Natural killer cell treated with Interleukin-12 subunit alpha and Interleukin-12 subunit beta and Interleukin-15 and Interleukin-18, amount 100 ng/mL, for 72 hours (primary cell): ENCODE data around the gene RETREG3. TPM values are rescaled to one million over a fixed set of nuclear protein-coding genes. Genes with fewer than 3 reads are reported as not detected.

ENCODE experiments used
- ATAC-seq, 2 donors: fragments of 150-1000 bp; cut with Tn5 transposase in 1 of 2; sonication (Bioruptor Pico), chemical (Tn5 transposase) in 1 of 2; 2 replicates each; pipeline ENCODE4 v1.10.0; 2021
- DNase-seq: peaks from one replicate; pipeline ENCODE4 v3.0.0; 2022; ENCODE audit warnings: low spot score
- H3K27ac Mint-ChIP-seq, 2 donors: 1 replicate in 1 of 2; 2 replicates in 1 of 2; pipeline ENCODE4 v1.8.0; 2022; ENCODE audit warnings: mixed read lengths in 2 of 2, mild to moderate bottlenecking in 1 of 2, moderate library complexity in 1 of 2
- H3K27me3 Mint-ChIP-seq, 2 donors: 1 replicate in 1 of 2; 2 replicates in 1 of 2; pipeline ENCODE4 v1.8.0; 2022; ENCODE audit warnings: mixed read lengths in 2 of 2
- H3K36me3 Mint-ChIP-seq: one replicate; pipeline ENCODE4 v1.8.0; 2022; ENCODE audit warnings: mixed read lengths
- H3K4me1 Mint-ChIP-seq, 2 donors: 1 replicate in 1 of 2; 2 replicates in 1 of 2; pipeline ENCODE4 v1.8.0; 2022; ENCODE audit warnings: low read depth in 2 of 2, mixed read lengths in 2 of 2, mild to moderate bottlenecking in 1 of 2
- H3K4me3 Mint-ChIP-seq: one replicate; pipeline ENCODE4 v1.8.0; 2022; ENCODE audit warnings: mixed read lengths
- H3K9me3 Mint-ChIP-seq: 2 replicates; pipeline ENCODE4 v1.8.0; 2022; ENCODE audit warnings: mixed read lengths
- total RNA-seq, 2 donors: library from RNA; stranded (reverse); gene quantifications; one replicate each; pipeline ENCODE4 v1.2.3, GENCODE V29; 2022

RETREG3 gene
- total RNA-seq, 2 donors from 2014 or later = 52.9 to 67.3 TPM

DNA sequence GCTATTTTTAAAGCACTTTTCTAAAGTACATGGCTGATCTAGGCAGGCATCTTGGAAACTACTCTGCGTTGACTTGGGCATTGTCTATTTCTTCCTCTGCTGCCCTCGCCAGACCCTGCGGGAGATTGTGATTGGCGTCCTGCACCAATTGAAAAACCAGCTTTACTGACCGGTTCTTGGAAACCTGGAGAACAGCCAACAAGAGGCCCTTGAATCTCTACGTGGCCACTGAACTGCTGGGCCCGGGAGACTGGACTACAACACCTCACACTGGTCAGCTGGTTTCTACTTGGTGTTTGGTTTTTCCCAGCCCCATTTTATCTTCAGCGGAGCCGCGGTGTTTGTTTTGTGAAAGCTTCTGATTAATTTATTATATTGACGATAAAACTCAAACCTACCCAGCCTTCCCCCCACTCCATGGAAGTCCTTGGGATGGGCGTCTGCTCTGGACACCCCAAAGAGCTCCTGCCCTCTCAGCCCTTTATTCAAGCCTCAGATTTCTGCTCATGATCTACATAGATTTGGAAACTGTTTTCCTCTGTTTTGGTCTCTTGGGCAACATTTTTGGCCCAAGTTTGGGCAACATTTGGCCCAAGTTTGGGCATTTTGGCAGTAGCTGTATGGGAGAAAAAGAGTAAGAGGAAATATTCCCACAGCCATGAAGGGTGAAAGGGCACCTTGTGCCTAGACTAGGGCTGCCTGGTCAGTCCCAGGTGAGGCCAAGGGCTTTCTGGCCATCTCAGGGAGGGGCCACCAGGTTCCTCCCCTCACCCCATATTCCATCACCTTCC, 37.5 kb downstream of the RETREG3 start:
- no peak for ATAC-seq
- no peaks in the 10 kb centered on the region for H3K27me3 Mint-ChIP-seq
- peaks cover 33% of the 10 kb centered on the region in 2 donors for H3K4me1 Mint-ChIP-seq
- H3K27ac Mint-ChIP-seq = peak overlapping the region in 1 of 2 donors; percentile 47
- H3K9me3 Mint-ChIP-seq = no peaks in the 10 kb centered on the region
- no peak for DNase-seq
- peaks cover 23% of the 10 kb centered on the region for H3K36me3 Mint-ChIP-seq
- H3K4me3 Mint-ChIP-seq = no peak overlapping the region

DNA sequence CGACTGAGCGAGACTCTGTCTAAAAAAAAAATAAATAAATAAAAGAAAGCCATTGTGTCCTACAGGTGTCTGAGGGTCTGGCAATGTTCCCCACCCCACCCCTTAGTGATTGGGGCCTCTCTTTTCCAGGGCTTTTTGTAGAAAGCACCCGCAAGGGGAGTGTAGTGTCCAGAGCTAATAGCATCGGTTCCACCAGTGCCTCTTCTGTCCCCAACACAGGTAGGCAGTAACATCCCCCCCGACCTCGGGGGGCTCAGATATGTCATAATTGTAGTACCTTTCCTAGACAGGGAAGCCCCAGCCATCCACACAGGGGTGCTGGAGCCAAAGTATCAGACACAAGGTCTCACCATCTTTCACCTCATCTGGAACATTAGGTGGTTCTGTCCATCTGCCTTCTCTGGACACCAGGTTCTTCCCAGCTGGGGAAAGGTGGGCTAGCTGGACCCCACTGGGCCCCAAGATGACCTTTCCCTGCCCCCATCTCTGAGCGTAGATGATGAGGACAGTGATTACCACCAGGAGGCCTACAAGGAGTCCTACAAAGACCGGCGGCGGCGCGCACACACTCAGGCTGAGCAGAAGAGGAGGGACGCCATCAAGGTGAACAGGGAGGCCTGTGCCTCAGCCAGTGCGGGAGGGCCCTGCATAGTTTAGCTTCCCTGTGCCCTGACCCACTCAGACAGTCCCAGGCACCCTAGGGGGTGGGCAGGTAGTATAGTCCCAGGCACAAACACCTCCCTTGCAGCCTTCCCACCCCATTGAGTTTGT, 40.6 kb downstream of the RETREG3 start:
- peaks cover 9% of the 10 kb centered on the region for H3K36me3 Mint-ChIP-seq
- peaks cover 27 to 32% of the 10 kb centered on the region in 2 donors for H3K4me1 Mint-ChIP-seq
- H3K4me3 Mint-ChIP-seq = peak overlapping the region; percentile 96
- DNase-seq = no peak
- H3K9me3 Mint-ChIP-seq = no peaks in the 10 kb centered on the region
- ATAC-seq = no peak
- H3K27me3 Mint-ChIP-seq = no peaks in the 10 kb centered on the region
- H3K27ac Mint-ChIP-seq = peak overlapping the region; percentile 87 to 97

DNA sequence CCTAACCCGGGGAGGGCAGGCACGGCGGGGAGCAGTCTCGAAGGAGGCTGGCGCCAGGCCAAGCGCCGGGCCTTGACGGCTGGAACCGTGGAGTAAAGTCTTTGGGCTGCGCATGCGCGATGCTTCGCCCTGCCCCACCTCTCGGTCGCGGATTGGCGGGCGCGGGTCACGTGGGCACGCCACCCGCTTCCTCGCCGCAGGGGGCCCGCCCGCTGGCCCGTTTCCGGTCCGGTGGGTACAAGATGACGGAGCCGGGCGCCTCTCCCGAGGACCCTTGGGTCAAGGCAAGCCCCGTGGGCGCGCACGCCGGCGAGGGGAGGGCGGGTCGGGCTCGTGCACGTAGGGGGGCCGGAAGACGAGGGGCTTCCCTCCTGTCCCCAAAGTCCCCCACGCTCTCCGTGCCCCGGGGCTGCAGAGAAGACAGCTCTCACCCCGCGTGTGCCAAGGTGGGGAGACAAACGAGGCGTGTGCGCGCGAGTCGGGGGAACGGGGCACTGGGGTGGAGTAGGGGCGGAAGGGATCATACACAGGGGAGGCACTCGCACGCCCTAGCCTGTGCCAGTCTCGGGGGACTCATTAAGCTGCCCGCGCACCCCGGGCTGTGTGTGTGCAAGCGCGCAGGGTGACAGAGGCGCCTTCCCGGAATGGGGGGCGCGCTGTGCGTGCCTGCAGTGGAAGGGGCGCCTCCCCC, 42.1 kb downstream of the RETREG3 start, which contains the start of gene MLX:
TSS of gene MLX (plus strand) at position 218 of the 691 bp plus-strand sequence. CDS start at position 243, 25 bp downstream.
- ATAC-seq = peak; percentile 88 to 91
- Mint-ChIP-seq H3K4me3 (peak within 1 kb of the TSS; percentile 96), H3K27ac (peak within 1 kb of the TSS; percentile 87 to 97), H3K27me3 (no peaks in the 10 kb centered on the region), H3K9me3 (no peaks in the 10 kb centered on the region), H3K4me1 (peaks cover 30% of the 10 kb centered on the region in 2 donors), H3K36me3 (no peaks in the 10 kb centered on the region)
- peak; percentile 97 for DNase-seq

DNA sequence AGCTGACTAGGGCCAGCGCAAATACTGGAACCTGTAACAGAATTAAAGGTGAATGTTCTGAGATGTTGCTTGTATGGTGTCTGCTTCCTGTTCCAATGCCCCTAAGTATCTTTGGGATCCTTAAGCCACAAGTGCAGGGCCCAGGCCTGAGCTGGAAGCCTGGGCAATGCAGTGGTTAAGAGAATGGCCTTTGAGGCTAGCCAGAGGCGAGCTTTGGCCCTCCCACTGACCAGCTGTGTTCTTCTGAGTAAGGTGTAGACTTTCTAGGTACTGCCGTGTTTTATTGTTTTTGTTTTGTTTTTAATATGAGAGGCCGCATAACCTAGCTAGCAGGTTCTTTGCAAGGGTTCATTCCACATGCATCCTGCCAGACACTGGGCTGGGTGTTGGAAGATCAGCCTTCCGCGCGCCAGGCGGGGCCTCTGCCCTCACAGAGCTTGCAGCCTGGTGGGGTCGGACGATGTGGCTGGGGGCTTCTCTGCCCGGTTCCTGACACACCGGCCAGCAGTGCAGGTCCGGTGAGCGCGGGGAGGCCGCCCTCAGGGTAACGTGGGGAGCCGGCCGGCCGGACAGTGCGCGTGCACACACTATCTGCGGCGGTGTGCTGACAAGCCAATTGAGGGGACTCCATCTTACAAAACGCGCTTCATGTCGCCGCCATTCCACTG, 42.8 kb downstream of the RETREG3 start:
- Mint-ChIP-seq H3K4me3 (peak overlapping the region; percentile 96), H3K27ac (peak overlapping the region; percentile 87 to 97), H3K9me3 (no peaks in the 10 kb centered on the region), H3K36me3 (no peaks in the 10 kb centered on the region), H3K4me1 (peaks cover 33 to 36% of the 10 kb centered on the region in 2 donors), H3K27me3 (no peaks in the 10 kb centered on the region)
- DNase-seq (no peak), ATAC-seq (no peak)

DNA sequence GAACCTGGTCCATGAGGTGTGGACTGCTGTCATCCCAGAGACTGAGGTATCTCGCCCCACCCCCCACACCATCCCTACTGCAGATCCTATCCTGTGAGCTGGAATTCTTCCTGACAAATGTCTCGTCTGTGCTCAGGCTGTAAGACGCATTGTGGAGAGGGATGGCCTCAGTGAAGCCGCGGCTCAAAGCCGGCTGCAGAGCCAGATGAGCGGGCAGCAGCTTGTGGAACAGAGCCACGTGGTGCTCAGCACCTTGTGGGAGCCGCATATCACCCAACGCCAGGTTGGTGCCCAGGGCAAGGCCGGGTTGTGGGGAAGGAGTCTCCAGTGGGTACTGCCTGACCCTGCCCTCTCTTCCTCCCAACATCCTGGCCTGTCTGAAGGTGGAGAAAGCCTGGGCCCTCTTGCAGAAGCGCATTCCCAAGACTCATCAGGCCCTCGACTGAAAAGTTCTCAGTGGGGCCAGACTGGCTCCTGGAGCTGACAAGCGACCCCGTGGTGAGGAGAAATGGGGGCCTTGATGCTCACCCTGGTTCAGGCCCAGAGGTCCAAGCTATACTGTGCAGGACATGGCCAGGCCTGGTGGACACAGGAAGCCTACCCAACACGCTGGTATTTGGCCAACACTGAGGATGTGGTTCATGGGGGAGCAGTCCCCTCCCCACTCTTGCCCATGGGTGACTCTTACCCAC, 43.5 kb downstream of the RETREG3 start:
- no peak overlapping the region for H3K4me3 Mint-ChIP-seq

DNA sequence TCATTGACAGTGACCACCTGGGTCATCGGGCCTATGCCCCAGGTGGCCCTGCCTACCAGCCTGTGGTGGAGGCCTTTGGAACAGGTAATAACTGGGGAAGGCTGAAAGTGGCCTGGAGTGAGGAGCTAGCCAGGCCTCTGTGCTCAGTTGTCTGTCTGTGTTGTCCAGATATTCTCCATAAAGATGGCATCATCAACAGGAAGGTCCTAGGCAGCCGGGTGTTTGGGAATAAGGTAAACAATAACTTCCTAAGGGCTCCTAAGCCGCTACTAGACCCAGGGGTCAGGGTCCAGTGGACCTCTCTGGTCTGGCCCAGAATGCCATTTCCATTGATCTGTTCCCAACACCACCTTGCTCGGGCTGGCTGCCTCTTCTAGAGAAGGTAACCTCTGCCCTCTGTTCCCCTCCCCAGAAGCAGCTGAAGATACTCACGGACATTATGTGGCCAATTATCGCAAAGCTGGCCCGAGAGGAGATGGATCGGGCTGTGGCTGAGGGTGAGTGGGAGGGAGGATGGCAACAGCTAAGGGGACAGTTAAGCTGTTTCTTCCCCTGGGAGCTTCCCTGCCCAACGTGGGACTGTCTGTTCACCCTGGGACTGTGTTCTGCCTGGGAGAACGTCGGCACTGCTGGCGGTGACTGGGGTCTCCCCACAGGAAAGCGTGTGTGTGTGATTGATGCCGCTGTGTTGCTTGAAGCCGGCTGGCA, 44.2 kb downstream of the RETREG3 start:
- ATAC-seq (no peak), DNase-seq (no peak)
- H3K27me3 Mint-ChIP-seq = no peaks in the 10 kb centered on the region
- H3K9me3 Mint-ChIP-seq = no peaks in the 10 kb centered on the region
- peak overlapping the region; percentile 22 for H3K4me3 Mint-ChIP-seq
- peak overlapping the region; percentile 70 to 91 for H3K27ac Mint-ChIP-seq
- H3K36me3 Mint-ChIP-seq = no peaks in the 10 kb centered on the region
- H3K4me1 Mint-ChIP-seq = peaks cover 31 to 37% of the 10 kb centered on the region in 2 donors

More for the DNA sequence above, 43.5 kb downstream of the RETREG3 start:
- no peaks in the 10 kb centered on the region for H3K27me3 Mint-ChIP-seq
- DNase-seq (no peak), ATAC-seq (no peak)
- no peaks in the 10 kb centered on the region for H3K9me3 Mint-ChIP-seq
- H3K36me3 Mint-ChIP-seq = no peaks in the 10 kb centered on the region
- peaks cover 33 to 37% of the 10 kb centered on the region in 2 donors for H3K4me1 Mint-ChIP-seq
- peak overlapping the region; percentile 87 to 97 for H3K27ac Mint-ChIP-seq

DNA sequence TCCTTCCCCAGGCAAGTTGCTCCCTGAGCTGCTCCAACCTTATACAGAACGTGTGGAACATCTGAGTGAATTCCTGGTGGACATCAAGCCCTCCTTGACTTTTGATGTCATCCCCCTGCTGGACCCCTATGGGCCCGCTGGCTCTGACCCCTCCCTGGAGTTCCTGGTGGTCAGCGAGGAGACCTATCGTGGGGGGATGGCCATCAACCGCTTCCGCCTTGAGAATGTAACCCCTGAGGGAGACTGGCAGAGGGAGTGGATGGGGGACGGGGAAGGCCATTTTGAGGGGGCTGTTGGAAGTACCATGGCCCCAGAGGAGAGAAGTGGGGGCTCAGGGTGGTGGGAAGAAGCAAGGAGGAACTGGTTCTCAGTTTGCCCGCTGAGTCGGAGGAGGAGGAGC, 45.2 kb downstream of the RETREG3 start:
- H3K27me3 Mint-ChIP-seq = no peaks in the 10 kb centered on the region
- ATAC-seq (no peak), DNase-seq (no peak)
- H3K4me1 Mint-ChIP-seq = peaks cover 27 to 35% of the 10 kb centered on the region in 2 donors
- no peaks in the 10 kb centered on the region for H3K9me3 Mint-ChIP-seq
- H3K27ac Mint-ChIP-seq = peak overlapping the region; percentile 91 to 98
- H3K4me3 Mint-ChIP-seq = peak overlapping the region; percentile 94
- H3K36me3 Mint-ChIP-seq = no peaks in the 10 kb centered on the region

DNA sequence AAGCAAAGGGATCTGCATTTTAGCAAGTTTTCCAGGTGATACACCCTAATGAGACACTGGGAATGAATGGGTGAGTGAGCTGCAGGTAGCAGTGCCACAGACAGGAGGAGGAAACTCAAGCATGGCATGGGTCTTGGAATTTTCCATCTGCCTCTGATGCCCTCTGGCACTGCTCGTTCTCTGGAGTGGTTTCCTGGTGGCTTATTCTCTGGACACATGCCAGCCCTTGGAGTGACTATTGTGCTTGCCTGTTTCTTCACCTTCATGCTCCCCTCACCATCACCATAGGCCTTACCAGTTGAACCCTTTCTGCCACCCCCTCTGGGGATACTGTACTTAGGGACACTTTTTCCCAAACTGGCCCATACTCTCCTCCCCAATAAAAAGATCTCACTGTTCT, 45.6 kb downstream of the RETREG3 start:
- Mint-ChIP-seq H3K27me3 (no peaks in the 10 kb centered on the region), H3K27ac (peak overlapping the region; percentile 91 to 98), H3K4me3 (peak overlapping the region; percentile 94), H3K4me1 (peaks cover 24 to 31% of the 10 kb centered on the region in 2 donors), H3K36me3 (no peaks in the 10 kb centered on the region), H3K9me3 (no peaks in the 10 kb centered on the region)
- DNase-seq (no peak), ATAC-seq (no peak)

DNA sequence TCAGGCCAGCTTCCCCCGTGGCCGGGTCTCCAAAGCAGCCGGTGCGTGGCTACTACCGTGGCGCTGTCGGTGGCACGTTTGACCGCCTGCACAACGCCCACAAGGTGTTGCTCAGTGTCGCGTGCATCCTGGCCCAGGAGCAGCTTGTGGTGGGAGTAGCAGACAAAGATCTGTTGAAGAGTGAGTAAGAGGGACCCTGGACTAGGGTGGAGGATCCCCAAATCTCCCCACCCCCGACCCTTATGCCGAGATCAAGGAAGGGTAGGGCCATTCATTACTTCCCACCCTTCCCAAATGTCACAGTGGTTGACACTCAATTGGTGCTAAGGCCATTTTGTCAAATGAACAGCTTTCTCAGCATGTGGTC, 46.0 kb downstream of the RETREG3 start:
- peak overlapping the region; percentile 91 to 98 for H3K27ac Mint-ChIP-seq
- DNase-seq (no peak), ATAC-seq (no peak)
- no peaks in the 10 kb centered on the region for H3K9me3 Mint-ChIP-seq
- H3K36me3 Mint-ChIP-seq = no peaks in the 10 kb centered on the region
- H3K4me1 Mint-ChIP-seq = peaks cover 23 to 31% of the 10 kb centered on the region in 2 donors
- H3K27me3 Mint-ChIP-seq = no peaks in the 10 kb centered on the region
- H3K4me3 Mint-ChIP-seq = peak overlapping the region; percentile 94

DNA sequence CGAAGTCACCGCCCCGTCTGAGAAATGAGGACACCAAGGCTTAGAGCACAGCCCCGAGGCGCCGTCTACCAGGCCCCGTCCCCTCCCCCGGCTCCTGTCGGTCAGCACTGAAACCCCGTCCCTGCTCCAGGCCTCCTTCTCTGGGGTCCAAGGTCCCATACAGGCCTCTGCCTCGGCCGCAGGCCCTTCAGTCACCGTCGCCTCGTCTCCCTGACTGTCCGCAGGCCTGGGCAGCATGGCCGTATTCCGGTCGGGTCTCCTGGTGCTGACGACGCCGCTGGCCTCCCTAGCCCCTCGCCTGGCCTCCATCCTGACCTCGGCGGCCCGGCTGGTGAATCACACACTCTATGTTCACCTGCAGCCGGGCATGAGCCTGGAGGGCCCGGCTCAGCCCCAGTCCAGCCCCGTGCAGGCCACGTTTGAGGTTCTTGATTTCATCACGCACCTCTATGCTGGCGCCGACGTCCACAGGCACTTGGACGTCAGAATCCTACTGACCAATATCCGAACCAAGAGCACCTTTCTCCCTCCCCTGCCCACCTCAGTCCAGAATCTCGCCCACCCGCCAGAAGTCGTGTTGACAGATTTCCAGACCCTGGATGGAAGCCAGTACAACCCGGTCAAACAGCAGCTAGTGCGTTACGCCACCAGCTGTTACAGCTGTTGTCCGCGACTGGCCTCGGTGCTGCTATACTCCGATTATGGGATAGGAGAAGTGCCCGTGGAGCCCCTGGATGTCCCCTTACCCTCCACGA, 46.6 kb downstream of the RETREG3 start:
- H3K27me3 Mint-ChIP-seq = no peaks in the 10 kb centered on the region
- no peaks in the 10 kb centered on the region for H3K9me3 Mint-ChIP-seq
- H3K4me1 Mint-ChIP-seq = peaks cover 20 to 27% of the 10 kb centered on the region in 2 donors
- no peaks in the 10 kb centered on the region for H3K36me3 Mint-ChIP-seq
- DNase-seq = peak; percentile 77
- peak overlapping the region; percentile 91 to 98 for H3K27ac Mint-ChIP-seq
- peak overlapping the region; percentile 94 for H3K4me3 Mint-ChIP-seq
- peak; percentile 41 to 66 for ATAC-seq

DNA sequence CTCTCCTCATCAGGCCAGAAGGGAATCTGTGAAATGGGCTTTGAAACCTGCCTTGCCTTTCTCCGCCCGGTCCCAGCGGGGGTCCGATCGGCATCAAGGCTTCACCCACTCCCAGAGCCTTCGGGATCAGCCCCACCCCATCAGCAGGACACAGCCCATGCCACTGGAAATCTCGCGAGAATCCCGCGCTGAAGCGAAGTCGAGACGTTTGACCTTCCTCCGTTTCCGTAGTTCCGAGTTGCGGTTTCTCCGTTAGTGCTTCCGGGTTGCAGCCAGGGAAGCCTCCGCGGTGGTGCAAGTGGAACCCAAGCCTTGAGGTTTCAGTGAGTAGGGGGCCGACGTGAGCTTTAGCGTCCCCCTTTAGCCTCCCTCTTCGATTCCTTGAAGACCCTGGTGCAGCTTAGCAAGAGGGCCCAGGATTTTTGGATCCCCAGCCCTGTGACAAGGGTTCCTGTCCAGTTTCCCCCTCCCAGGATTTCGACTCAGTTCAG, 47.2 kb downstream of the RETREG3 start, which contains the start of gene COASY:
TSS of gene COASY (plus strand) at position 252 of the 491 bp plus-strand sequence. CDS start 475 bp downstream, outside the sequence.
- DNase-seq (peak; percentile 95), ATAC-seq (peak; percentile 78 to 84)
- Mint-ChIP-seq H3K9me3 (no peaks in the 10 kb centered on the region), H3K36me3 (no peaks in the 10 kb centered on the region), H3K4me1 (peaks cover 19 to 30% of the 10 kb centered on the region in 2 donors), H3K27ac (peak within 1 kb of the TSS; percentile 91 to 98), H3K4me3 (peak within 1 kb of the TSS; percentile 94), H3K27me3 (no peaks in the 10 kb centered on the region)
